Stimulated activated CD8-positive, alpha-beta memory T cell treated with anti-CD3 and anti-CD28 coated beads, Interleukin-12 subunit alpha, Interleukin-12 subunit beta, amount 100 ng/mL, for 4 hours (primary cell): ENCODE data around the gene CLSTN2.

ENCODE experiments used
- DNase-seq: peaks from one replicate; pipeline ENCODE4 v3.0.0-alpha.2; 2020; ENCODE audit warnings: low read depth

CLSTN2 gene

DNA sequence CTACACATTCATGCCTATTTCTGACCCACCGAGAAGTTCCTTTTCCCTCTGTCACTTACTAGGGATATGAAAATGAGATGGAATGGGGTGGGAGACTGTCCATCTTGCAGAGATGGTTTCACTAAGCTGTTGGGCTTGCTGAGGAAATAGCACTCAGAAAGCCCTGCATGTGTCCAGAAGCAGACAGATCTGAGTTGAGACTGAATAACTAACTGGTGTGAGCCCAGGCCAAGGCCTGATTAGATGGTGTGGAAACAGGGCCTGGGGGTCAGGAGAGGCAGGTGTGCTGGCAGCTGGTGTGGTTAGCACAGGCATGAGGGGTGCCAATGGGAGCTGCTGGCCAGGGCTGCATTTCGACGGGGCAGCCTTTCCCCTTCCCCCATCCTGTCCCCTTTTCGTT lies 72.1 kb downstream of the CLSTN2 start:
- no peak for DNase-seq

DNA sequence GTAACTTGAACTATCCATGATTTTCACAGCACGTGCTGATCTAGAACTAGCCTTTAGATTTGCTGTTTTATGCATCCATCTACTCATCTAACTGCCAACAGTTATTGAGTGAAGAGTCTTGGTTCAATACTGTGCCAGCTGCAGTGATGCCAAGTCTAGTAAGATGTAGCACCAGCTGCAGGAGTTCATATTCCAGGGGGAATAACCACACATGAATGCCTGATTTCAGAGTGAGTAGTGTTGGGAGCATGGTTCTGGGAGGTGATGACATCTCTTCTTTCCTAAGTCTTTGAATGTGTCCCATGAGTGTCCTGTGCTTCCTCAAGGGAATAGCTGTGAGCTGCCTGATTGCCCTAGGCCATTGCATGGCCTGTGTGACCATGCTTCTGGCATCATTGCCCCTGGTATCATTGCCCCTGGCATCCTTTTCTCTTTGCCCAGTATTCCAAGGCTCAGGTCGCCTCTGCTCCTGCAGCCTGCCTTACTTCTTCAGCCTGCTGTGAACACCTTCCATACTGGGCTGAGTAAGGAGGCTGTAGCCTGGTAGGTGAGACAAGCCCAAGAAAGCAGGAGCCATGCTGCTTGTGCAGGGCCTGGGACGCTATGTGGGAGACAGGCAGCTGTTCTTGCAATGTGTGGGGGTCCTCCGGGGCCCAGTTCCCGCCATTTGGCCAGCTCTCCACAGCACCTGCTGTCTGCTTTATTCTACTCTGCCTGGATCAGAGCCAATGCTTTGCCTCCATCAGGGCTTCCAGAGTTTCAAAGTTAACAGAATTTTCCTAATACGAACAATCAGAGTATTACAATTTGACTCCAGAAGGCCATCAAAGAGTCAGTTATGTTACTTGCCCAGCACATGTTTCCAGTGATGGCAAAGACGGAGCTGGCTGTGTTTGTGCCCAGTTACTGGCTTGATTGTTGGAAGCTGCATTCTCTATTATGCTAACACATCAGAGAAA lies 73.2 kb downstream of the CLSTN2 start:
- DNase-seq: no peak

DNA sequence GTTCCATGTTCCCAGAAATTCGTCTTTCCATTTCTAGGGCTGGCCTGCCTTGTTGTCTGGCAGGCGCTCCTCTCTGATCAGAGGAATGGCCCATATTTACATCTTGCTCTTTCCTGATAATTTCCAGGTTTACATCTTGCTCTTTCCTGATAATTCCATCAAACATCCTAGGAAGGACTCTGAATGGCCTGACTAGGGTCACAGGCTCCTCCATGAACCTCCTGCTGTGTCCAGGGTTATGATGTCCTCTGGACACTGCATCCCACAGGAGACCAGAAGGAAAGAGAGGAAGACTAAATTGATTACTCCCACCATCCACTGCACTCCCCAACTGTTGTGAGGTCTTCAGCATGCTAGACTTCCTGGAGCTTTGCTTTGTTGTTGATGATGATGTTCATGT lies 75.4 kb downstream of the CLSTN2 start:
- no peak for DNase-seq

GRCh38 chr3:140011086-140011485 lies 76.1 kb downstream of the CLSTN2 start:
- DNase-seq: no peak

- DNase-seq: no peak
Measured at GRCh38 chr3:140011611-140012277, 76.8 kb downstream of the CLSTN2 start.

DNA sequence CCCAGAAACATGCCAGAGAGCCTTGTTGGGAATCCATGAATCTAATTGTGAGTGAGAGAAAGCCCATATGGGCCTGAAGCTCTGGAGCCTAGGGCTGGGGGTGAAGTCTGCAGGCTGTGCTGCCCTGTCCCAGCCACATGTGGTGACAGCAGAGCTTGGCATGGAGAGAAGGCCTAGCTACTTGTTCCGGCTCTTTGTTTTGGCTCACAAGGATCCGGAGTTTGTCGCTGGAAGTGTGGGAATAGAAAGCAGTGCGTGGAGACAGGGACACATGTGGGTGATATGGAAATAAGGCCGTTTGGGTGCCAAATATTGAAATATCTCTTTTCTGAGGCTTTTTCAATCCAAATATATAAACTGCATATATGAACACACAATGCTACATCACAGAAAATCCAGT lies 78.2 kb downstream of the CLSTN2 start:
- no peak for DNase-seq

GRCh38 chr3:140014831-140015495 lies 80.0 kb downstream of the CLSTN2 start:
- no peak for DNase-seq

DNA sequence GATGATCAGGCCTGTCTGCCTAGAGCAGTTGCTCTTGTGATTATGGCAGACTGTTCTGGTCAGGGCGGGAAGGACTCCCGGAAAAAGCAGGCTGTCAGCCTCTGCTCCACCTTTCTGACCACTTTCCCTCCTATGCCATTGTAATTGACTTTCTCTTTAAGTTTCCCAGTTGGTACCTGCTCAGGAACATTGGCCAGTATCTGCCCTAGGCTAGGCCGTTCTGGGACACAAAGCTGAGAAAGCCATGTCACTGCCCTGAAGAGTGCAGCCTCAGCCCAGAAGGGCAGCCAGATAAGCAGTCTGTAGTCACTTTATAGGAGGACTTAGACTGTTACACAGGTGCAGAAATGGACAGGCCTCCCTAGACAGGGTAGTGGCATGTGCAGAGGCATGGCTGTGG lies 80.8 kb downstream of the CLSTN2 start:
- DNase-seq: no peak

DNA sequence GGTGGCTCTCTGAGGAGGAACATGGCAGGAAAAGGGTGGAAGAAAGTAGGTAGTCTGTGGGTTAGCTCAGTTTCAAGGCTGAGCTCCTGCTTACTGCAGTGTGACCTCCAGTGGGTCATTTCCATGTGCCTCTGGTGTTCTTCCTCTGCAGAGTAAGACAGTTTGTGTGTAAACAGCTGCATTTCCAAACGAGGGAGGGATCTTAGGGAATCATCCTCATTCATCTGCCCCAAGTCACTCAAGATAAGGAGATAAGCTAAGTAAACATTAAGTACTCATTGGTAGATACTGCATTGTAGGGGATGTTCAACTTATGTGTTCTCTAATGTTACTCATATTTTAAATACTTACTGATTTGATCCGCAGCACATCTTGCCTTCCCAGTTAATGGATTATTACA lies 83.6 kb downstream of the CLSTN2 start:
- DNase-seq: no peak

DNA sequence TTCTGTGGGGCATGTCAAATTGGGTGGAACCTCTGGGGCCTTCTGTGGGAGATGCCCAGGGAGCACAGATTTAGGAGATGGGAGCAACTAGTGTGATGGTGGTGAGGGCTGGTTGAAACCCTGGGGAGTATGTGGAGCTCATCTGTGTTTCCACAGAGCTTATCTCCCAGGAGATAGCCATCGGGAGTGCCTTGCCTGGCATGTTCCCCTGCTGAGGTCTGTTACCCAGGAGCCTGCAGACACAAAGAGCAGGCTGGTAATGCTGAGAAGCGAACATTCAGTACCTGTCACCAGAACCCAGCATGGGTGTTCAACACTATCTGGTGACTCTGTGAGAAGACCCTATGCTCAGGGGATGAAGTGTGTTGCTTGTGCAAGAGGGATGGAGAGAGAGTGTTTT lies 85.0 kb downstream of the CLSTN2 start:
- no peak for DNase-seq

- DNase-seq: no peak
Measured at GRCh38 chr3:140020541-140020940, 85.6 kb downstream of the CLSTN2 start.

- no peak for DNase-seq
Measured at GRCh38 chr3:140021269-140021668, 86.3 kb downstream of the CLSTN2 start.

- no peak for DNase-seq
Measured at GRCh38 chr3:140022066-140022770, 87.2 kb downstream of the CLSTN2 start.

DNA sequence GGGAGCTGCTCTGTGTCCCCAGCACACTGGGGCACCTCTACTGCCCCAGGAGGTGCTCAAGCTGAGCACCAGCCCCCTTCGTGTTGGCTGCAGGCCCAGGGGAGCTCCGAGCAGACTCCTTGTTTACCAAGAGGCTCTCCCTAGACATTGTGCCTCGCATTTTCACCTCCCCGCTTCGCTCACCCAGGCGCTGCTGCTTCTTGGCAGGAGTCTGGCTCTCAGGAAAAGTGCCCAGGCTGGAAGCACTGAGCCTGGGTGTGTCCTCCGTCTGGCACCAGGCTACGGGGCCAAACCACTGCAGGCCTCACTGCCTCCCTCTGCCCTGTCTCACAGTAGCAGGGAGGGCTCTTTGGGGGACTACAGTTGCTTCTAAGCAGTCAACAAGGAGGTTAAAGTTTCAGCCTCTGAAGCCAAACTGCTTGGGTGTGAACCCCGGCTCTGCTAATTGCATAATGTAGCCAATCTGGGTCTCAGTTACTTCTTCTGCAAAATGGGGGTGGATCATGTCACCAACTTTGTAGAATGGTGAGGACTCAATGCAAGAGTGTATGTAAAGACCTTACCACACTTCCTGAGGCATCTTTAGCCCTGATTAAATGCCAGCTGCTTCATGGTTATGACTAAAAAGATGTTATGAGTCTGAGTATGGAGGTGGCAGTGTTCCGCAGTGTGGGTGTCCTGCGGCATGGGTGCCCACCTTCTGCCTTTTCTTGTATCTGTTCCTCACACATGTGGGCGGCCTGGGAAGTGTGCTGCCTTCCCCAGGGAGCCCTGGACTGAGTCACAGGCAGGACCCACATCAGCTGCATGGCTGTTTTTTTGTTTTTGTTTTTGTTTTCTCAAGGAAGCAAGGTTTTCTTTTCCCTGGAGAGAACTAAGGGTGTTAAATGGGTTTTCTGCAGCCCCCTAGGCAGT lies 88.9 kb downstream of the CLSTN2 start:
- DNase-seq: no peak

- no peak for DNase-seq
Measured at GRCh38 chr3:140031170-140031569, 96.2 kb downstream of the CLSTN2 start.

DNA sequence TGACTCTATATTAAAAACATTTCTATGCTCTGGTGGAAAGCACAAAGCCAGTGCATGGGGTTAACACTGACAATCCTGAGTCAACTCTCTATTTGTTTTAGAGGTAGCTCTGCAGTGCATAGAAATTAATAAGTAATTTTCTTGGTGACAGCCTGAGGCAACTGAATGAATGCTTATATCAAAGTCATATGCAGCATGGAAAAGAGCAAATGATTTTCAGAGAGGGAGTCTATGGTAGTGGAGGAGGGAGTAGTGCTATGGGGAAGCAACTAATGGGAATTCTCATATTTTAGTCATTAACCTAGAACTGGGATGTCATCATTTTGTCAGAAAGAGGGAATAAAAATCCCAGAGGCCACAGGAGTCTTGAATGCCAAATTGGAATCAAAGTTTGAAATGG lies 99.1 kb downstream of the CLSTN2 start:
- DNase-seq: no peak

- no peak for DNase-seq
Measured at GRCh38 chr3:140035871-140036270, 100.9 kb downstream of the CLSTN2 start.

DNA sequence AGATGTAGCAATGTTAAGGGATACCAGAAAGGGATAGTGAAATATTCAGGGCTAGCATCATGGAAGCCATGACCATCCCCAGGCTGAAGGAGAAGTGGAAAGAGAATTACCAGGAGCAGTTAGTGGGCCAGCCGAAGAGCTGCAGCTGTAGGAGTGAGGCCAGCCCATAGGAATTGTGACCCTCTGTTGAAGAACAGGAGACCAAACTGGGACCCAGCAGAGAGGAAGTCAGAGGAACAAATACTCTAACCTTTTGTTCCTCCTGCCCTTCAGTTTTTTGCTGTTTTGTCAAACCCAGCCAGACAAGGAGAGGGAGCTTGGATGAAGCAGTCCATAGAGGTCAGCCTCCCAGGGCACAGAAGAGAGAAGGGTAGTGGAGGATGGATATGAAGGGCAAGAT lies 115.4 kb downstream of the CLSTN2 start:
- DNase-seq: no peak

- no peak for DNase-seq
Measured at GRCh38 chr3:140051019-140051957, 116.3 kb downstream of the CLSTN2 start.
